Measurements from ENCODE around the gene TDRD7.

Gene TDRD7

GRCh38 chr9:97502222-97502983 lies 90.5 kb downstream of the TDRD7 start:
- no peak for FAIRE-seq
- DNase-seq (ENCODE audit: insufficient read length, low spot score): peak; percentile 30

GRCh38 chr9:97502984-97503861 lies 91.3 kb downstream of the TDRD7 start:
- no peak for FAIRE-seq
- DNase-seq (ENCODE audit: insufficient read length, low spot score): no peak

GRCh38 chr9:97503862-97504210 lies 91.9 kb downstream of the TDRD7 start:
- FAIRE-seq (no peak), DNase-seq (ENCODE audit: insufficient read length, low spot score) (no peak)

- FAIRE-seq (no peak), DNase-seq (ENCODE audit: insufficient read length, low spot score) (no peak)
These were observed 92.7 kb downstream of the TDRD7 start for GRCh38 chr9:97504381-97505216.

GRCh38 chr9:97505845-97506244 lies 93.9 kb downstream of the TDRD7 start:
- no peak for FAIRE-seq
- DNase-seq (ENCODE audit: insufficient read length, low spot score): no peak

GRCh38 chr9:97506306-97506705 lies 94.4 kb downstream of the TDRD7 start:
- DNase-seq (ENCODE audit: insufficient read length, low spot score): no peak
- no peak for FAIRE-seq

GRCh38 chr9:97506787-97507186 lies 94.9 kb downstream of the TDRD7 start:
- DNase-seq (ENCODE audit: insufficient read length, low spot score) (no peak), FAIRE-seq (no peak)

GRCh38 chr9:97507428-97507984 lies 95.6 kb downstream of the TDRD7 start:
- DNase-seq (ENCODE audit: insufficient read length, low spot score) (no peak), FAIRE-seq (no peak)

GRCh38 chr9:97508852-97509251 lies 97.0 kb downstream of the TDRD7 start:
- DNase-seq (ENCODE audit: insufficient read length, low spot score): no peak
- FAIRE-seq: no peak

GRCh38 chr9:97510797-97511654 lies 99.1 kb downstream of the TDRD7 start:
- FAIRE-seq (no peak), DNase-seq (ENCODE audit: insufficient read length, low spot score) (no peak)

- FAIRE-seq (no peak), DNase-seq (ENCODE audit: insufficient read length, low spot score) (no peak)
These were observed 99.9 kb downstream of the TDRD7 start for GRCh38 chr9:97511655-97512427.

GRCh38 chr9:97512966-97513560 lies 101.2 kb downstream of the TDRD7 start:
- no peak for FAIRE-seq

GRCh38 chr9:97514531-97514930 lies 102.6 kb downstream of the TDRD7 start:
- DNase-seq (ENCODE audit: insufficient read length, low spot score): no peak
- FAIRE-seq: no peak

More at GRCh38 chr9:97512966-97513560, 101.2 kb downstream of the TDRD7 start:
- no peak for DNase-seq (ENCODE audit: insufficient read length, low spot score)

GRCh38 chr9:97515662-97516061 lies 103.8 kb downstream of the TDRD7 start:
- FAIRE-seq (no peak), DNase-seq (ENCODE audit: insufficient read length, low spot score) (no peak)

- no peak for DNase-seq (ENCODE audit: insufficient read length, low spot score)
- no peak for FAIRE-seq
These were observed 104.2 kb downstream of the TDRD7 start for GRCh38 chr9:97516111-97516510.

GRCh38 chr9:97517331-97518089 lies 105.6 kb downstream of the TDRD7 start:
- no peak for DNase-seq (ENCODE audit: insufficient read length, low spot score)
- no peak for FAIRE-seq

GRCh38 chr9:97518166-97518908 lies 106.4 kb downstream of the TDRD7 start:
- DNase-seq (ENCODE audit: insufficient read length, low spot score): no peak
- FAIRE-seq: no peak
